ENCODE data around the gene LGALS8. TPM values are rescaled to one million over a fixed set of nuclear protein-coding genes. Genes with fewer than 3 reads are reported as not detected.
"Not testable (repeated sequence)": the region's sequence is repeated elsewhere in the genome, so short reads cannot be mapped to it uniquely, and the experiment has no call there.

The LGALS8 gene
- total RNA-seq, 1 experiment from 2014 or later = 47.9 TPM

GRCh38 chr1:236486356-236487002, 37.3 kb upstream of the LGALS8 start:
- H3K27ac ChIP-seq (ENCODE audit: low read length) = no peak overlapping the region
- no peaks in the 10 kb centered on the region for H3K27me3 ChIP-seq (ENCODE audit: low read length)
- H3K4me1 ChIP-seq (ENCODE audit: insufficient read depth, low read length) = no peaks in the 10 kb centered on the region
- H3K9me3 ChIP-seq (ENCODE audit: low read length) = no peaks in the 10 kb centered on the region
- intact Hi-C loops (cut with micrococcal nuclease) = no loop called here
- no peak for DNase-seq
- H4K20me1 ChIP-seq (ENCODE audit: low read length) = no peaks in the 10 kb centered on the region
- no peaks in the 10 kb centered on the region for H3K79me2 ChIP-seq (ENCODE audit: low read length)
- no peaks in the 10 kb centered on the region for H3K9me2 ChIP-seq (replicated peaks; ENCODE audit: low read length)
- H3K4me2 ChIP-seq (ENCODE audit: low read length) = no peak overlapping the region
- ChIA-PET POLR2A (ENCODE audit: unreplicated experiment) (no interaction called here), CTCF (interaction anchor here (0.6 kb wide), 1 partner anchor 30 kb away, joined by 4 read pairs; no protein-coding TSS in a partner anchor)
- TF ChIP-seq CTCF (conservative IDR thresholded peaks at IDR 0.05; ENCODE audit: low read depth, low read length) = no peak
- no peak for TF ChIP-seq EZH2phosphoT487 (IDR thresholded peaks at IDR 0.05; ENCODE audit: borderline replicate concordance, low read length)
- TF ChIP-seq EZH2 (IDR thresholded peaks at IDR 0.05; ENCODE audit: low read length, unreplicated experiment) = no peak
- no peaks in the 10 kb centered on the region for H3F3A ChIP-seq (ENCODE audit: low read length, unreplicated experiment)
- H2AFZ ChIP-seq (ENCODE audit: low read length) = no peak overlapping the region
- H3K36me3 ChIP-seq (ENCODE audit: low read depth, low read length) = no peaks in the 10 kb centered on the region
- no peak for ATAC-seq
- no peak overlapping the region for H3K9ac ChIP-seq (ENCODE audit: low read length)
- BruUV-seq (replicated peaks) = no TSS peak
- H3K4me3 ChIP-seq (ENCODE audit: low read length) = no peak overlapping the region

- H3K79me2 ChIP-seq (ENCODE audit: low read length); BruUV-seq (replicated peaks); H4K20me1 ChIP-seq (ENCODE audit: low read length); H2AFZ ChIP-seq (ENCODE audit: low read length); DNase-seq; H3F3A ChIP-seq (ENCODE audit: low read length, unreplicated experiment); H3K4me2 ChIP-seq (ENCODE audit: low read length); H3K27me3 ChIP-seq (ENCODE audit: low read length); POLR2A ChIA-PET (ENCODE audit: unreplicated experiment); H3K9ac ChIP-seq (ENCODE audit: low read length); ATAC-seq; H3K9me2 ChIP-seq (replicated peaks; ENCODE audit: low read length); CTCF ChIA-PET; intact Hi-C loops (cut with micrococcal nuclease); H3K4me3 ChIP-seq (ENCODE audit: low read length); H3K36me3 ChIP-seq (ENCODE audit: low read depth, low read length); H3K9me3 ChIP-seq (ENCODE audit: low read length); H3K27ac ChIP-seq (ENCODE audit: low read length); H3K4me1 ChIP-seq (ENCODE audit: insufficient read depth, low read length): not testable (repeated sequence)
Observed at GRCh38 chr1:236489161-236489560, 34.6 kb upstream of the LGALS8 start.

- TF ChIP-seq CTCF (conservative IDR thresholded peaks at IDR 0.05; ENCODE audit: low read depth, low read length) = peak; percentile 60
- no peak for TF ChIP-seq EZH2phosphoT487 (IDR thresholded peaks at IDR 0.05; ENCODE audit: borderline replicate concordance, low read length)
- intact Hi-C loops (cut with micrococcal nuclease) = loop anchor here (1.0 to 5.0 kb wide), 2 partner anchors 42 to 381 kb away; no protein-coding TSS in a partner anchor
- H3F3A ChIP-seq (ENCODE audit: low read length, unreplicated experiment) = no peaks in the 10 kb centered on the region
- H3K9ac ChIP-seq (ENCODE audit: low read length) = no peak overlapping the region
- no peaks in the 10 kb centered on the region for H3K36me3 ChIP-seq (ENCODE audit: low read depth, low read length)
- H3K27me3 ChIP-seq (ENCODE audit: low read length) = no peaks in the 10 kb centered on the region
- no peaks in the 10 kb centered on the region for H4K20me1 ChIP-seq (ENCODE audit: low read length)
- H3K9me2 ChIP-seq (replicated peaks; ENCODE audit: low read length) = no peaks in the 10 kb centered on the region
- H3K4me2 ChIP-seq (ENCODE audit: low read length) = no peak overlapping the region
- ChIA-PET POLR2A (ENCODE audit: unreplicated experiment) (no interaction called here), CTCF (no interaction called here)
- no TSS peak for BruUV-seq (replicated peaks)
- DNase-seq (peak; percentile 66), ATAC-seq (peak; percentile 71)
- no peak overlapping the region for H3K4me3 ChIP-seq (ENCODE audit: low read length)
- H2AFZ ChIP-seq (ENCODE audit: low read length) = no peak overlapping the region
- H3K27ac ChIP-seq (ENCODE audit: low read length) = no peak overlapping the region
- no peaks in the 10 kb centered on the region for H3K79me2 ChIP-seq (ENCODE audit: low read length)
- no peaks in the 10 kb centered on the region for H3K4me1 ChIP-seq (ENCODE audit: insufficient read depth, low read length)
- H3K9me3 ChIP-seq (ENCODE audit: low read length) = no peaks in the 10 kb centered on the region
Observed at GRCh38 chr1:236489710-236490377, 33.9 kb upstream of the LGALS8 start.
